ENCODE results near the gene CRYBA2. TPM values are rescaled to one million over a fixed set of nuclear protein-coding genes. Genes with fewer than 3 reads are reported as not detected.

The CRYBA2 gene
- total RNA-seq, 4 donors from 2014 or later = not detected

DNA sequence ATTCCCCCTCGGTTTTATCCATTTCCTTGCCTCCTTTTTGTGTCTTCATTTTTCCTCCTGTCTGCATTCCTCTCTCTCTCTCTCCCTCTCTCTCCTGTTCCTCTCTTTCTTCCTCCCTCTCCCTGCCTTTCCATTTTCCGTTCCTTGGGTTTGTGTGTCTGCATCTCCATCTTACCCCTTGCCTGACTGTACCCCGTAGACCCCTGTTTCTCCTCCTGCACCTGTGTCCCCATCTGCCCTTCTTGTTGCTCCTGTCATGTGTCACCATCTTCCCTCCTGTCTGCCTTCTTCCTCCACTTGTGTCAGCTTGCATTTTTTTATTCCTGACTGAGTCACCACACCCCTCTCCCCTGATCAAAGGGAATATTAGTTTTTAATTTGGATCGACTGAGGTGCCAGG lies 32.0 kb downstream of the CRYBA2 start:
- TF ChIP-seq, protein P1, sequence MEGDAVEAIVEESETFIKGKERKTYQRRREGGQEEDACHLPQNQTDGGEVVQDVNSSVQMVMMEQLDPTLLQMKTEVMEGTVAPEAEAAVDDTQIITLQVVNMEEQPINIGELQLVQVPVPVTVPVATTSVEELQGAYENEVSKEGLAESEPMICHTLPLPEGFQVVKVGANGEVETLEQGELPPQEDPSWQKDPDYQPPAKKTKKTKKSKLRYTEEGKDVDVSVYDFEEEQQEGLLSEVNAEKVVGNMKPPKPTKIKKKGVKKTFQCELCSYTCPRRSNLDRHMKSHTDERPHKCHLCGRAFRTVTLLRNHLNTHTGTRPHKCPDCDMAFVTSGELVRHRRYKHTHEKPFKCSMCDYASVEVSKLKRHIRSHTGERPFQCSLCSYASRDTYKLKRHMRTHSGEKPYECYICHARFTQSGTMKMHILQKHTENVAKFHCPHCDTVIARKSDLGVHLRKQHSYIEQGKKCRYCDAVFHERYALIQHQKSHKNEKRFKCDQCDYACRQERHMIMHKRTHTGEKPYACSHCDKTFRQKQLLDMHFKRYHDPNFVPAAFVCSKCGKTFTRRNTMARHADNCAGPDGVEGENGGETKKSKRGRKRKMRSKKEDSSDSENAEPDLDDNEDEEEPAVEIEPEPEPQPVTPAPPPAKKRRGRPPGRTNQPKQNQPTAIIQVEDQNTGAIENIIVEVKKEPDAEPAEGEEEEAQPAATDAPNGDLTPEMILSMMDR (IDR thresholded peaks at IDR 0.05) = no peak
- ATAC-seq (ENCODE audit: low FRiP score) (no peak), DNase-seq (ENCODE audit: low spot score) (no peak)

- DNase-seq (ENCODE audit: low spot score) (no peak), ATAC-seq (ENCODE audit: low FRiP score) (no peak)
- TF ChIP-seq, protein P1 (IDR thresholded peaks at IDR 0.05) = no peak
These were observed 32.7 kb downstream of the CRYBA2 start for GRCh38 chr2:218960309-218961165.

- TF ChIP-seq, protein P1 (IDR thresholded peaks at IDR 0.05) = no peak
- DNase-seq (ENCODE audit: low spot score) (no peak), ATAC-seq (ENCODE audit: low FRiP score) (no peak)
These were observed 33.4 kb downstream of the CRYBA2 start for GRCh38 chr2:218959761-218960308.

- peak; percentile 80 for ATAC-seq (ENCODE audit: low FRiP score)
- TF ChIP-seq, protein P1 (IDR thresholded peaks at IDR 0.05) = no peak
- peak; percentile 42 for DNase-seq (ENCODE audit: low spot score)
These were observed 34.0 kb downstream of the CRYBA2 start, which contains the start of gene CDK5R2 for GRCh38 chr2:218959141-218959731. Gene CDK5R2, plus strand, starts transcription at chr2:218959666. Its CDS starts 155 bp downstream, at chr2:218959821.

GRCh38 chr2:218958276-218958675 lies 34.9 kb downstream of the CRYBA2 start:
- TF ChIP-seq, protein P1 (IDR thresholded peaks at IDR 0.05) = no peak
- DNase-seq (ENCODE audit: low spot score) = no peak
- ATAC-seq (ENCODE audit: low FRiP score) = no peak

DNA sequence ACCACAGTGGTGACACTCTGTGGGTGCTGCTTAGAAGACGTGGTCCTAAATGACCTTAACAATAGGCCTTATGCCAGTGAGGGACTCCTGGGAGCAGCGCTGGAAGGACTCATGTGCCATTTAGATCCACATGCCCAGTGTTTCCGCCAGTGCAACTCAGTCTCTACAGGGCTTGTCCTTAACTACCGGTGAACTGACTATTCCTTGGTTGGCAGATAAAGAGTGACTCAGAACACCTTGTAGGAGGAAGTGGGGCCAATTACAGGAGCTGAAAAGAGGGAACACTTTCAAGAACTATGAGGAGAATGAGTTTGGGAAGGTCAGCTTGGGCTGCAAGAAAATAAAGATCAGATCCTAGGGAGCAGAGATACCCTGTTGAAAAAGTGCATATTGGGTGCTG lies 35.6 kb downstream of the CRYBA2 start:
- TF ChIP-seq, protein P1 (IDR thresholded peaks at IDR 0.05) = no peak
- ATAC-seq (ENCODE audit: low FRiP score) = no peak
- no peak for DNase-seq (ENCODE audit: low spot score)
